B cell (primary cell): Measurements from ENCODE around the gene TBCB. TPM values are rescaled to one million over a fixed set of nuclear protein-coding genes. Genes with fewer than 3 reads are reported as not detected.

Source experiments
- ATAC-seq: fragments of 200-7000 bp; cut with Tn5 transposase; one replicate; pipeline ENCODE4 v1.10.0; 2021; ENCODE audit warnings: low read depth, mild to moderate bottlenecking, moderate number of reproducible peaks, moderate library complexity
- CTCF ChIA-PET: fragments of 350-600 bp; sonication (Branson Sonifier 250); formaldehyde crosslinking; loops from one replicate; lab custom pipeline; 2021; ENCODE audit warnings: antibody characterized with exemption, inconsistent platforms; lab: Charles Lee
- POLR2A ChIA-PET: fragments of 350-600 bp; sonication (Branson Sonifier 250); formaldehyde crosslinking; loops from one replicate; lab custom pipeline; 2021; ENCODE audit warnings: antibody characterized with exemption; lab: Charles Lee
- DNase-seq: peaks from one replicate; pipeline ENCODE4 v3.0.0; 2013
- H2AFZ ChIP-seq: 2 replicates; pipeline ENCODE4 v1.6.1; 2012; ENCODE audit warnings: mild to moderate bottlenecking, low read depth, low read length; ENCODE audit not compliant: insufficient read depth, poor library complexity, severe bottlenecking
- H3K27ac ChIP-seq, 2 donors: 1 replicate in 1 of 2; 2 replicates in 1 of 2; pipeline ENCODE4 v1.5.1; 2012 to 2013; ENCODE audit warnings: low read length in 2 of 2, mild to moderate bottlenecking in 2 of 2, moderate library complexity in 1 of 2
- H3K27me3 ChIP-seq, 4 experiments: fragments of 200-600 bp in 1 of 4; sonication (generic) in 1 of 4; replicated peaks in 1 of 4; 1 replicate in 2 of 4; 2 replicates in 2 of 4; pipeline versions ENCODE4 v1.6.1 to v1.7.0; 2013 to 2016; ENCODE audit warnings: low read length in 3 of 4, mild to moderate bottlenecking in 2 of 4, mixed read lengths in 1 of 4, moderate library complexity in 1 of 4; ENCODE audit not compliant: insufficient read depth in 4 of 4, control insufficient read depth in 3 of 4; ENCODE audit errors: control extremely low read depth in 1 of 4
- H3K36me3 ChIP-seq, 2 experiments: replicated peaks in 1 of 2; 1 replicate in 1 of 2; 2 replicates in 1 of 2; pipeline versions ENCODE4 v1.6.1 to v1.7.1; 2013; ENCODE audit warnings: low read length in 1 of 2; ENCODE audit not compliant: insufficient read depth in 2 of 2, control insufficient read depth in 1 of 2; ENCODE audit errors: control extremely low read depth in 1 of 2, extremely low read depth in 1 of 2
- H3K4me1 ChIP-seq, 2 donors: fragments of 200-600 bp in 1 of 2; sonication (generic) in 1 of 2; 1 replicate in 1 of 2; 2 replicates in 1 of 2; pipeline versions ENCODE4 v1.5.1 to v1.6.1; 2013 to 2017; ENCODE audit warnings: low read length in 2 of 2; ENCODE audit not compliant: control insufficient read depth in 2 of 2, insufficient read depth in 2 of 2
- H3K4me2 ChIP-seq: replicated peaks from 2 replicates; pipeline ENCODE3; 2012; ENCODE audit warnings: mild to moderate bottlenecking, low read depth, low read length; ENCODE audit not compliant: poor library complexity, severe bottlenecking
- H3K4me3 ChIP-seq, 5 experiments: fragments of 200-600 bp in 1 of 5; sonication (generic) in 1 of 5; 1 replicate in 3 of 5; 2 replicates in 2 of 5; pipeline versions ENCODE4 v1.5.1 to v1.7.0; 2011 to 2016; ENCODE audit warnings: low read length in 4 of 5, mild to moderate bottlenecking in 4 of 5, low read depth in 2 of 5, control low read depth in 1 of 5, moderate library complexity in 1 of 5; ENCODE audit not compliant: insufficient read depth in 1 of 5; ENCODE audit errors: control extremely low read depth in 1 of 5, extremely low read depth in 1 of 5
- H3K79me2 ChIP-seq: fragments of 200-600 bp; sonication (generic); one replicate; pipeline ENCODE4 v1.6.0; 2016; ENCODE audit warnings: low read length; ENCODE audit not compliant: control insufficient read depth, insufficient read depth
- H3K9ac ChIP-seq: fragments of 200-600 bp; sonication (generic); 2 replicates; pipeline ENCODE4 v1.6.1; 2017; ENCODE audit warnings: mild to moderate bottlenecking, low read length, moderate library complexity
- H3K9me3 ChIP-seq, 3 donors: one replicate each; pipeline versions ENCODE4 v1.6.1 to v1.7.1; 2013; ENCODE audit warnings: low read length in 2 of 3; ENCODE audit not compliant: control insufficient read depth in 2 of 3, insufficient read depth in 1 of 3; ENCODE audit errors: control extremely low read depth in 1 of 3
- H4K20me1 ChIP-seq: 2 replicates; pipeline ENCODE4 v1.6.0; 2012; ENCODE audit warnings: mild to moderate bottlenecking, low read length; ENCODE audit not compliant: insufficient read depth, control insufficient read depth, poor library complexity, severe bottlenecking
- H3K27ac Mint-ChIP-seq: one replicate; pipeline ENCODE4 v1.8.0; 2021; ENCODE audit warnings: mixed read lengths
- H3K27me3 Mint-ChIP-seq: one replicate; pipeline ENCODE4 v1.8.0; 2021; ENCODE audit warnings: mixed read lengths
- H3K4me1 Mint-ChIP-seq: one replicate; pipeline ENCODE4 v1.8.0; 2021; ENCODE audit warnings: mixed read lengths
- H3K4me3 Mint-ChIP-seq: one replicate; pipeline ENCODE4 v1.8.0; 2021; ENCODE audit warnings: mixed read lengths
- H3K9me3 Mint-ChIP-seq: one replicate; pipeline ENCODE4 v1.8.0; 2022; ENCODE audit warnings: mixed read lengths; ENCODE audit not compliant: insufficient read depth
- CTCF ChIP-seq: fragments of 200-600 bp; IDR thresholded peaks from one replicate; pipeline ENCODE4 v1.8.0; 2022; ENCODE audit warnings: antibody characterized with exemption, mild to moderate bottlenecking
- EZH2 ChIP-seq: IDR thresholded peaks from 2 replicates; pipeline ENCODE4 v1.6.1; 2012; ENCODE audit warnings: borderline replicate concordance, low read depth, mild to moderate bottlenecking, moderate library complexity, low read length; ENCODE audit not compliant: insufficient read depth, poor library complexity, severe bottlenecking
- WGBS: methylation state at CpG from one replicate; pipeline ENCODE4 v1.1.5; 2013; ENCODE audit warnings: missing lambda C conversion rate; ENCODE audit not compliant: insufficient coverage; 5-methylcytosine and 5-hydroxymethylcytosine counted together
- intact Hi-C: fragments of 100-400 bp; cut with micrococcal nuclease; formaldehyde crosslinking; loops from one replicate; pipeline ENCODE4 v1.10.0; 2022
- polyA plus RNA-seq: library from polyadenylated mRNA; depleted of rRNA; stranded (reverse); fragments of >200 nt; gene quantifications from 2 replicates; pipeline ENCODE4 v1.2.3, GENCODE V29; 2012
- total RNA-seq, 2 donors: library from RNA; stranded (reverse); fragments of 120-200 nt in 1 of 2; gene quantifications; 1 replicate in 1 of 2; 2 replicates in 1 of 2; pipeline versions ENCODE4 v1.2.3 to v1.2.4, GENCODE V29; 2013 to 2022

TBCB gene
- total and polyA plus RNA-seq, 2 donors (not counting 1 experiment from before 2014, with no cell fraction given): 148 to 187 TPM

- no CpG with 5 or more reads among the region's 7 CpGs for WGBS
- intact Hi-C loops: loop anchor here (1.0 kb wide), 2 partner anchors 11 to 75 kb away; partner anchors contain the start of gene ZNF565
- Mint-ChIP-seq H3K4me3 (peak overlapping the region; percentile 96), H3K27ac (peak overlapping the region; percentile 94), H3K9me3 (no peaks in the 10 kb centered on the region), H3K4me1 (peaks cover 15% of the 10 kb centered on the region), H3K27me3 (no peaks in the 10 kb centered on the region)
- H3K4me2 ChIP-seq: peak overlapping the region; percentile 96
- H3K79me2 ChIP-seq: peaks cover 20% of the 10 kb centered on the region
- no peaks in the 10 kb centered on the region for H3K27me3 ChIP-seq
- ChIA-PET POLR2A (interaction anchor here (0.6 to 3.9 kb wide), 5 partner anchors 11 to 1367 kb away, joined by 4 to 33 read pairs (median 6); partner anchors contain the start of genes POLR2I, TBCB and THAP8), CTCF (interaction anchor here (0.8 to 5.6 kb wide), 4 partner anchors 11 to 31 kb away, joined by 3 to 49 read pairs (median 7); no protein-coding TSS in a partner anchor)
- TF ChIP-seq CTCF: no peak
- no peak for TF ChIP-seq EZH2
- H3K4me1 ChIP-seq: peaks cover 4 to 14% of the 10 kb centered on the region in 2 donors
- peak overlapping the region; percentile 92 for H2AFZ ChIP-seq
- H3K4me3 ChIP-seq: peak overlapping the region; percentile 58 to 99 (median 89)
- peak overlapping the region; percentile 81 to 85 for H3K27ac ChIP-seq
- H3K9me3 ChIP-seq: peaks cover 0 to 5% (median 0%) of the 10 kb centered on the region in 3 donors
- H3K36me3 ChIP-seq: peaks cover 0 to 10% of the 10 kb centered on the region in 2 experiments
- no peak for ATAC-seq
- DNase-seq: no peak
- peak overlapping the region; percentile 86 for H3K9ac ChIP-seq
- H4K20me1 ChIP-seq: peaks cover 19% of the 10 kb centered on the region
Measured at GRCh38 chr19:36139120-36139472, 23.8 kb downstream of the TBCB start.
